PC-3 (cell line): ENCODE results near the gene ARVCF. TPM values are rescaled to one million over a fixed set of nuclear protein-coding genes. Genes with fewer than 3 reads are reported as not detected.

Source experiments
- ATAC-seq: fragments of 200-7000 bp; cut with Tn5 transposase; 2 replicates; pipeline ENCODE4 v1.9.1; 2020; ENCODE audit warnings: mild to moderate bottlenecking, moderate library complexity
- BruUV-seq: library from RNA; stranded (reverse); fragments of 400-500 nt; replicated peaks from 2 replicates; lab custom pipeline; 2021; lab: Mats Ljungman, UMichigan
- CTCF ChIA-PET: fragments of 300-600 bp; sonication (Branson Sonifier 250); formaldehyde crosslinking; loops from one replicate; lab custom pipeline; 2022; ENCODE audit warnings: antibody characterized with exemption; lab: Charles Lee
- POLR2A ChIA-PET: fragments of 300-600 bp; sonication (Branson Sonifier 250); formaldehyde crosslinking; loops from one replicate; lab custom pipeline; 2022; ENCODE audit warnings: antibody characterized with exemption; ENCODE audit not compliant: unreplicated experiment; lab: Charles Lee
- DNase-seq: peaks from one replicate; pipeline ENCODE4 v3.0.0-alpha.2; 2015
- H2AFZ ChIP-seq: fragments of 300-600 bp; sonication (generic); 2 replicates; pipeline ENCODE4 v1.6.0; 2016; ENCODE audit warnings: antibody characterized with exemption, low read length
- H3F3A ChIP-seq: fragments of 300-600 bp; sonication (generic); one replicate; pipeline ENCODE4 v1.6.0; 2017; ENCODE audit warnings: antibody characterized with exemption, low read length, control low read depth, mild to moderate bottlenecking; ENCODE audit not compliant: unreplicated experiment
- H3K27ac ChIP-seq: fragments of 300-600 bp; sonication (generic); 2 replicates; pipeline ENCODE4 v1.5.1; 2016; ENCODE audit warnings: mild to moderate bottlenecking, low read length
- H3K27me3 ChIP-seq: fragments of 300-600 bp; sonication (generic); 2 replicates; pipeline ENCODE4 v1.6.1; 2016; ENCODE audit warnings: low read length, mixed read lengths
- H3K36me3 ChIP-seq: fragments of 300-600 bp; sonication (generic); 2 replicates; pipeline ENCODE4 v1.6.1; 2016; ENCODE audit warnings: low read depth, mixed run types, low read length, mixed read lengths
- H3K4me1 ChIP-seq: fragments of 300-600 bp; sonication (generic); 2 replicates; pipeline ENCODE4 v1.5.1; 2016; ENCODE audit warnings: low read length; ENCODE audit not compliant: insufficient read depth
- H3K4me2 ChIP-seq: fragments of 300-600 bp; sonication (generic); 2 replicates; pipeline ENCODE4 v1.6.0; 2016; ENCODE audit warnings: low read length
- H3K4me3 ChIP-seq: fragments of 300-600 bp; sonication (generic); 2 replicates; pipeline ENCODE4 v1.5.1; 2016; ENCODE audit warnings: mild to moderate bottlenecking, low read length, mixed read lengths
- H3K79me2 ChIP-seq: fragments of 300-600 bp; sonication (generic); 2 replicates; pipeline ENCODE4 v1.6.1; 2017; ENCODE audit warnings: low read length, mixed read lengths
- H3K9ac ChIP-seq: fragments of 300-600 bp; sonication (generic); 2 replicates; pipeline ENCODE4 v1.6.0; 2016; ENCODE audit warnings: mild to moderate bottlenecking, low read length
- H3K9me2 ChIP-seq: fragments of 300-600 bp; sonication (generic); replicated peaks from 2 replicates; pipeline ENCODE4 v1.6.1; 2016; ENCODE audit warnings: mixed run types, low read length, mixed read lengths
- H3K9me3 ChIP-seq: fragments of 300-600 bp; sonication (generic); 2 replicates; pipeline ENCODE4 v1.6.1; 2016; ENCODE audit warnings: low read length, mixed read lengths
- H4K20me1 ChIP-seq: fragments of 300-600 bp; sonication (generic); 2 replicates; pipeline ENCODE4 v1.6.1; 2016; ENCODE audit warnings: low read length, mixed read lengths
- EZH2 ChIP-seq: fragments of 300-600 bp; sonication (generic); IDR thresholded peaks from one replicate; pipeline ENCODE4 v1.6.1; 2017; ENCODE audit warnings: antibody characterized with exemption, mild to moderate bottlenecking, low read length; ENCODE audit not compliant: unreplicated experiment
- EZH2phosphoT487 ChIP-seq: fragments of 300-600 bp; sonication (generic); IDR thresholded peaks from 2 replicates; pipeline ENCODE4 v1.6.1; 2018; ENCODE audit warnings: mild to moderate bottlenecking, antibody characterized with exemption, low read length, borderline replicate concordance
- intact Hi-C: fragments of 100-400 bp; cut with micrococcal nuclease; formaldehyde crosslinking; loops from 2 replicates; pipeline ENCODE4 v1.9.0; 2023
- total RNA-seq: library from RNA; depleted of rRNA; stranded (reverse); fragments of >200 nt; gene quantifications from 2 replicates; pipeline ENCODE4 v1.2.3, GENCODE V29; 2014
- TF ChIP-seq, protein P1 (sequence below): fragments of 300-600 bp; sonication (generic); conservative IDR thresholded peaks from 2 replicates; pipeline ENCODE4 v1.5.1; 2017; ENCODE audit warnings: antibody characterized with exemption, low read depth, mild to moderate bottlenecking, low read length

Gene ARVCF
- total RNA-seq, 1 experiment from 2014 or later = 20.0 TPM

GRCh38 chr22:19990609-19991394 is 25.8 kb downstream of the ARVCF start:
- Histone ChIP-seq H4K20me1 (no peaks in the 10 kb centered on the region), H3K36me3 (no peaks in the 10 kb centered on the region), H3K9me3 (no peaks in the 10 kb centered on the region), H2AFZ (no peak overlapping the region), H3K79me2 (no peaks in the 10 kb centered on the region), H3K4me2 (no peak overlapping the region), H3F3A (no peaks in the 10 kb centered on the region), H3K9ac (no peak overlapping the region), H3K4me1 (peaks cover 7% of the 10 kb centered on the region; the same call in 1 of the 2 replicates), H3K4me3 (no peak overlapping the region), H3K27ac (no peak overlapping the region), H3K27me3 (no peaks in the 10 kb centered on the region), H3K9me2 (no peaks in the 10 kb centered on the region)
- ATAC-seq (no peak), DNase-seq (no peak)
- TF ChIP-seq EZH2 = no peak
- BruUV-seq = no TSS peak
- intact Hi-C loops = no loop called here
- CTCF ChIA-PET = no interaction called here
- POLR2A ChIA-PET = no interaction called here

GRCh38 chr22:19990188-19990587 is 26.4 kb downstream of the ARVCF start:
- Histone ChIP-seq H3F3A (no peaks in the 10 kb centered on the region), H3K27ac (no peak overlapping the region), H3K79me2 (no peaks in the 10 kb centered on the region), H3K27me3 (no peaks in the 10 kb centered on the region), H3K4me1 (peaks cover 8% of the 10 kb centered on the region; the same call in 1 of the 2 replicates), H3K36me3 (no peaks in the 10 kb centered on the region), H3K9me3 (no peaks in the 10 kb centered on the region), H2AFZ (no peak overlapping the region), H4K20me1 (no peaks in the 10 kb centered on the region), H3K4me3 (no peak overlapping the region), H3K9ac (no peak overlapping the region), H3K9me2 (no peaks in the 10 kb centered on the region), H3K4me2 (no peak overlapping the region)
- ATAC-seq (no peak), DNase-seq (no peak)
- ChIA-PET CTCF (no interaction called here), POLR2A (no interaction called here)
- BruUV-seq = no TSS peak
- TF ChIP-seq, protein P1, sequence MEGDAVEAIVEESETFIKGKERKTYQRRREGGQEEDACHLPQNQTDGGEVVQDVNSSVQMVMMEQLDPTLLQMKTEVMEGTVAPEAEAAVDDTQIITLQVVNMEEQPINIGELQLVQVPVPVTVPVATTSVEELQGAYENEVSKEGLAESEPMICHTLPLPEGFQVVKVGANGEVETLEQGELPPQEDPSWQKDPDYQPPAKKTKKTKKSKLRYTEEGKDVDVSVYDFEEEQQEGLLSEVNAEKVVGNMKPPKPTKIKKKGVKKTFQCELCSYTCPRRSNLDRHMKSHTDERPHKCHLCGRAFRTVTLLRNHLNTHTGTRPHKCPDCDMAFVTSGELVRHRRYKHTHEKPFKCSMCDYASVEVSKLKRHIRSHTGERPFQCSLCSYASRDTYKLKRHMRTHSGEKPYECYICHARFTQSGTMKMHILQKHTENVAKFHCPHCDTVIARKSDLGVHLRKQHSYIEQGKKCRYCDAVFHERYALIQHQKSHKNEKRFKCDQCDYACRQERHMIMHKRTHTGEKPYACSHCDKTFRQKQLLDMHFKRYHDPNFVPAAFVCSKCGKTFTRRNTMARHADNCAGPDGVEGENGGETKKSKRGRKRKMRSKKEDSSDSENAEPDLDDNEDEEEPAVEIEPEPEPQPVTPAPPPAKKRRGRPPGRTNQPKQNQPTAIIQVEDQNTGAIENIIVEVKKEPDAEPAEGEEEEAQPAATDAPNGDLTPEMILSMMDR = no peak
- TF ChIP-seq EZH2phosphoT487 (no peak), EZH2 (no peak)
- intact Hi-C loops = no loop called here

DNA sequence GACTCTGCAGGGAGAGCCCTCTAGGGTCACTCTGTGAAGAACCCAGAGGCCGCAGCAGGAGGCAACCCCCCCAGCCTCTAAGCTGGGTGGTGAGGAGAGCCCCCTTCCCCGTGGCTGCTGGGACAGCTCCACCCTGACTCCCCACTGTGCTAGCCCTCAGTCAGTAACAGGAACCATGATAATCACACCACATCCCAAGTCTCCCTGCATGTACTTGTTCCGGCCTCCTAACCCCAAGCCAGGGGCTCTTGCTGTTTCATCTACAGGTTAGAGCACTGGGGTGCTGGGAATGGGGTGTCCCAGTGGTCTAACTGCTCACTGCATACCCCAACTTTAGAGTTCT is 26.9 kb downstream of the ARVCF start:
- H3K27me3 ChIP-seq = no peaks in the 10 kb centered on the region
- no peaks in the 10 kb centered on the region for H3K79me2 ChIP-seq
- no TSS peak for BruUV-seq
- no peak overlapping the region for H3K9ac ChIP-seq
- no peak overlapping the region for H3K4me2 ChIP-seq
- TF ChIP-seq EZH2 (no peak), EZH2phosphoT487 (no peak)
- TF ChIP-seq, protein P1 = no peak
- ChIA-PET POLR2A (no interaction called here), CTCF (no interaction called here)
- no peak overlapping the region for H3K27ac ChIP-seq
- no peak overlapping the region for H3K4me3 ChIP-seq
- no peaks in the 10 kb centered on the region for H3K36me3 ChIP-seq
- intact Hi-C loops = no loop called here
- H2AFZ ChIP-seq = no peak overlapping the region
- no peaks in the 10 kb centered on the region for H3K9me2 ChIP-seq
- no peak for DNase-seq
- H3F3A ChIP-seq = no peaks in the 10 kb centered on the region
- H4K20me1 ChIP-seq = no peaks in the 10 kb centered on the region
- H3K9me3 ChIP-seq = no peaks in the 10 kb centered on the region
- peaks cover 9% of the 10 kb centered on the region; the same call in 1 of the 2 replicates for H3K4me1 ChIP-seq
- no peak for ATAC-seq
